ENCODE data around the gene TRIO.

Gene TRIO

GRCh38 chr5:14395411-14395810 is 252.3 kb downstream of the TRIO start:
- Histone ChIP-seq H3K27ac (ENCODE audit: low read length) (no peak overlapping the region), H3K4me3 (ENCODE audit: low read length) (no peak overlapping the region), H3K9ac (ENCODE audit: low read depth, low read length) (no peak overlapping the region), H3K9me3 (ENCODE audit: insufficient read depth, low read depth, low read length) (no peaks in the 10 kb centered on the region; the same call in 1 of the 2 replicates), H3K4me1 (ENCODE audit: insufficient read depth, low read length) (0 out of 2 replicates have a peak, but pooled peaks cover 7% of the 10 kb centered on the region), H3K27me3 (ENCODE audit: insufficient read depth, low read length) (no peaks in the 10 kb centered on the region), H3K36me3 (ENCODE audit: insufficient read depth, low read depth, low read length) (peaks cover 77% of the 10 kb centered on the region)

GRCh38 chr5:14396066-14396465 is 252.9 kb downstream of the TRIO start:
- Histone ChIP-seq H3K9me3 (ENCODE audit: insufficient read depth, low read depth, low read length) (no peaks in the 10 kb centered on the region; the same call in 1 of the 2 replicates), H3K4me3 (ENCODE audit: low read length) (no peak overlapping the region), H3K36me3 (ENCODE audit: insufficient read depth, low read depth, low read length) (peaks cover 77% of the 10 kb centered on the region), H3K27ac (ENCODE audit: low read length) (no peak overlapping the region), H3K9ac (ENCODE audit: low read depth, low read length) (no peak overlapping the region), H3K27me3 (ENCODE audit: insufficient read depth, low read length) (no peaks in the 10 kb centered on the region), H3K4me1 (ENCODE audit: insufficient read depth, low read length) (0 out of 2 replicates have a peak, but pooled peaks cover 7% of the 10 kb centered on the region)

GRCh38 chr5:14396737-14397136 is 253.6 kb downstream of the TRIO start:
- no peak overlapping the region for H3K9ac ChIP-seq (ENCODE audit: low read depth, low read length)
- H3K4me1 ChIP-seq (ENCODE audit: insufficient read depth, low read length), result 0 out of 2 replicates have a peak, but pooled peaks cover 7% of the 10 kb centered on the region
- no peak overlapping the region for H3K4me3 ChIP-seq (ENCODE audit: low read length)
- no peaks in the 10 kb centered on the region; the same call in 1 of the 2 replicates for H3K9me3 ChIP-seq (ENCODE audit: insufficient read depth, low read depth, low read length)
- no peak overlapping the region for H3K27ac ChIP-seq (ENCODE audit: low read length)
- H3K27me3 ChIP-seq (ENCODE audit: insufficient read depth, low read length), result no peaks in the 10 kb centered on the region
- H3K36me3 ChIP-seq (ENCODE audit: insufficient read depth, low read depth, low read length), result peaks cover 77% of the 10 kb centered on the region

- peaks cover 77% of the 10 kb centered on the region for H3K36me3 ChIP-seq (ENCODE audit: insufficient read depth, low read depth, low read length)
- H3K4me1 ChIP-seq (ENCODE audit: insufficient read depth, low read length), result 0 out of 2 replicates have a peak, but pooled peaks cover 7% of the 10 kb centered on the region
- no peak overlapping the region for H3K9ac ChIP-seq (ENCODE audit: low read depth, low read length)
- no peaks in the 10 kb centered on the region for H3K27me3 ChIP-seq (ENCODE audit: insufficient read depth, low read length)
- H3K9me3 ChIP-seq (ENCODE audit: insufficient read depth, low read depth, low read length), result no peaks in the 10 kb centered on the region
- no peak overlapping the region for H3K27ac ChIP-seq (ENCODE audit: low read length)
- H3K4me3 ChIP-seq (ENCODE audit: low read length), result no peak overlapping the region
Observed at GRCh38 chr5:14397717-14398116, 254.6 kb downstream of the TRIO start.

- Histone ChIP-seq H3K36me3 (ENCODE audit: insufficient read depth, low read depth, low read length) (peaks cover 65% of the 10 kb centered on the region), H3K9me3 (ENCODE audit: insufficient read depth, low read depth, low read length) (no peaks in the 10 kb centered on the region), H3K27ac (ENCODE audit: low read length) (no peak overlapping the region), H3K4me3 (ENCODE audit: low read length) (no peak overlapping the region), H3K9ac (ENCODE audit: low read depth, low read length) (no peak overlapping the region), H3K27me3 (ENCODE audit: insufficient read depth, low read length) (no peaks in the 10 kb centered on the region), H3K4me1 (ENCODE audit: insufficient read depth, low read length) (0 out of 2 replicates have a peak, but pooled peaks cover 7% of the 10 kb centered on the region)
Observed at GRCh38 chr5:14399054-14399692, 256.0 kb downstream of the TRIO start.

- no peak overlapping the region for H3K4me3 ChIP-seq (ENCODE audit: low read length)
- peaks cover 56% of the 10 kb centered on the region for H3K36me3 ChIP-seq (ENCODE audit: insufficient read depth, low read depth, low read length)
- no peak overlapping the region for H3K9ac ChIP-seq (ENCODE audit: low read depth, low read length)
Observed at GRCh38 chr5:14400085-14400484, 256.9 kb downstream of the TRIO start.

GRCh38 chr5:14400611-14401010 is 257.5 kb downstream of the TRIO start:
- Histone ChIP-seq H3K27ac (ENCODE audit: low read length) (no peak overlapping the region), H3K9me3 (ENCODE audit: insufficient read depth, low read depth, low read length) (no peaks in the 10 kb centered on the region), H3K9ac (ENCODE audit: low read depth, low read length) (no peak overlapping the region), H3K27me3 (ENCODE audit: insufficient read depth, low read length) (no peaks in the 10 kb centered on the region), H3K4me3 (ENCODE audit: low read length) (no peak overlapping the region), H3K36me3 (ENCODE audit: insufficient read depth, low read depth, low read length) (peaks cover 53% of the 10 kb centered on the region), H3K4me1 (ENCODE audit: insufficient read depth, low read length) (0 out of 2 replicates have a peak, but pooled peaks cover 7% of the 10 kb centered on the region)

More at GRCh38 chr5:14400085-14400484, 256.9 kb downstream of the TRIO start:
- no peaks in the 10 kb centered on the region for H3K27me3 ChIP-seq (ENCODE audit: insufficient read depth, low read length)
- H3K27ac ChIP-seq (ENCODE audit: low read length), result no peak overlapping the region
- H3K4me1 ChIP-seq (ENCODE audit: insufficient read depth, low read length), result 0 out of 2 replicates have a peak, but pooled peaks cover 7% of the 10 kb centered on the region
- no peaks in the 10 kb centered on the region for H3K9me3 ChIP-seq (ENCODE audit: insufficient read depth, low read depth, low read length)

GRCh38 chr5:14401639-14402038 is 258.5 kb downstream of the TRIO start:
- Histone ChIP-seq H3K27me3 (ENCODE audit: insufficient read depth, low read length) (no peaks in the 10 kb centered on the region), H3K4me3 (ENCODE audit: low read length) (no peak overlapping the region), H3K9ac (ENCODE audit: low read depth, low read length) (no peak overlapping the region), H3K4me1 (ENCODE audit: insufficient read depth, low read length) (0 out of 2 replicates have a peak, but pooled peaks cover 7% of the 10 kb centered on the region), H3K27ac (ENCODE audit: low read length) (no peak overlapping the region), H3K36me3 (ENCODE audit: insufficient read depth, low read depth, low read length) (peaks cover 59% of the 10 kb centered on the region), H3K9me3 (ENCODE audit: insufficient read depth, low read depth, low read length) (no peaks in the 10 kb centered on the region)

GRCh38 chr5:14402424-14402823 is 259.3 kb downstream of the TRIO start:
- no peak overlapping the region for H3K9ac ChIP-seq (ENCODE audit: low read depth, low read length)
- no peak overlapping the region for H3K4me3 ChIP-seq (ENCODE audit: low read length)
- H3K27ac ChIP-seq (ENCODE audit: low read length), result no peak overlapping the region
- 0 out of 2 replicates have a peak, but pooled peaks cover 7% of the 10 kb centered on the region for H3K4me1 ChIP-seq (ENCODE audit: insufficient read depth, low read length)
- H3K36me3 ChIP-seq (ENCODE audit: insufficient read depth, low read depth, low read length), result peaks cover 59% of the 10 kb centered on the region
- no peaks in the 10 kb centered on the region for H3K27me3 ChIP-seq (ENCODE audit: insufficient read depth, low read length)
- H3K9me3 ChIP-seq (ENCODE audit: insufficient read depth, low read depth, low read length), result no peaks in the 10 kb centered on the region

GRCh38 chr5:14404780-14405179 is 261.6 kb downstream of the TRIO start:
- no peak overlapping the region for H3K4me3 ChIP-seq (ENCODE audit: low read length)
- H3K4me1 ChIP-seq (ENCODE audit: insufficient read depth, low read length), result 0 out of 2 replicates have a peak, but pooled peaks cover 4% of the 10 kb centered on the region
- no peak overlapping the region for H3K9ac ChIP-seq (ENCODE audit: low read depth, low read length)
- H3K36me3 ChIP-seq (ENCODE audit: insufficient read depth, low read depth, low read length), result peaks cover 65% of the 10 kb centered on the region
- no peaks in the 10 kb centered on the region for H3K9me3 ChIP-seq (ENCODE audit: insufficient read depth, low read depth, low read length)
- H3K27ac ChIP-seq (ENCODE audit: low read length), result no peak overlapping the region
- H3K27me3 ChIP-seq (ENCODE audit: insufficient read depth, low read length), result no peaks in the 10 kb centered on the region

- no peaks in the 10 kb centered on the region for H3K27me3 ChIP-seq (ENCODE audit: insufficient read depth, low read length)
- no peak overlapping the region for H3K4me3 ChIP-seq (ENCODE audit: low read length)
- no peak overlapping the region for H3K27ac ChIP-seq (ENCODE audit: low read length)
- no peaks in the 10 kb centered on the region for H3K9me3 ChIP-seq (ENCODE audit: insufficient read depth, low read depth, low read length)
- no peaks in the 10 kb centered on the region for H3K4me1 ChIP-seq (ENCODE audit: insufficient read depth, low read length)
- peaks cover 65% of the 10 kb centered on the region for H3K36me3 ChIP-seq (ENCODE audit: insufficient read depth, low read depth, low read length)
- no peak overlapping the region for H3K9ac ChIP-seq (ENCODE audit: low read depth, low read length)
Observed at GRCh38 chr5:14405267-14405666, 262.1 kb downstream of the TRIO start.
